ENCODE data around the gene CALML6.

DNA sequence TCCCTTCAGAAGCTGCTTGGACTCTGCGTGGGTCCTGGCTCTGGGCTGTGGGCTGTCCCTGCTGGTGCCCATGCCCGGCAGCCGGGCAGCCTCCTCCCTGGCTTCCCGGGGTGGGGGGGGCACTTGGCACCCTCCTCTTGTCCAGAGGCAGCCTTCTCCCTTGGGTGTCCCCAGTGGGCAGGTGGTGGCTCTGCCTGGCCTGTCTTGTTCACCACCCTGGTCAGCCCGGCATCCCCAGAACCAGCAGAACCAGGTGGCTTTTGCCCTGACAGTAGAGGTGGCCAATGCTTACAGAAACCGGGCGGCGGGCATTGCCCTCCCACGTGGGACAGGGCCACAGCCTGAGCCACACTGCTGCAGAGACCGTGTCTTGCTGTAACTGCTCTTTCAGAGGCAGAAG is 50.5 kb downstream of the CALML6 start:
- TF ChIP-seq, protein P1, sequence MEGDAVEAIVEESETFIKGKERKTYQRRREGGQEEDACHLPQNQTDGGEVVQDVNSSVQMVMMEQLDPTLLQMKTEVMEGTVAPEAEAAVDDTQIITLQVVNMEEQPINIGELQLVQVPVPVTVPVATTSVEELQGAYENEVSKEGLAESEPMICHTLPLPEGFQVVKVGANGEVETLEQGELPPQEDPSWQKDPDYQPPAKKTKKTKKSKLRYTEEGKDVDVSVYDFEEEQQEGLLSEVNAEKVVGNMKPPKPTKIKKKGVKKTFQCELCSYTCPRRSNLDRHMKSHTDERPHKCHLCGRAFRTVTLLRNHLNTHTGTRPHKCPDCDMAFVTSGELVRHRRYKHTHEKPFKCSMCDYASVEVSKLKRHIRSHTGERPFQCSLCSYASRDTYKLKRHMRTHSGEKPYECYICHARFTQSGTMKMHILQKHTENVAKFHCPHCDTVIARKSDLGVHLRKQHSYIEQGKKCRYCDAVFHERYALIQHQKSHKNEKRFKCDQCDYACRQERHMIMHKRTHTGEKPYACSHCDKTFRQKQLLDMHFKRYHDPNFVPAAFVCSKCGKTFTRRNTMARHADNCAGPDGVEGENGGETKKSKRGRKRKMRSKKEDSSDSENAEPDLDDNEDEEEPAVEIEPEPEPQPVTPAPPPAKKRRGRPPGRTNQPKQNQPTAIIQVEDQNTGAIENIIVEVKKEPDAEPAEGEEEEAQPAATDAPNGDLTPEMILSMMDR (conservative IDR thresholded peaks at IDR 0.05; ENCODE audit: low read depth, low read length), result no peak
- TF ChIP-seq EZH2 (IDR thresholded peaks at IDR 0.05; ENCODE audit: borderline replicate concordance, low read depth, low read length, poor library complexity, severe bottlenecking), result no peak
